Keratinocyte (primary cell): ENCODE data around the gene ANKRD42. TPM values are rescaled to one million over a fixed set of nuclear protein-coding genes. Genes with fewer than 3 reads are reported as not detected.

Experiments used
- DNase-seq: peaks from one replicate; pipeline ENCODE4 v3.0.0-alpha.2; 2011; ENCODE audit warnings: low read depth, missing footprints, low spot score
- FAIRE-seq: peaks from 2 replicates; lab custom pipeline; 2011; peaks lifted over from hg19 to GRCh38; lab: Jason Lieb, UNC
- H2AFZ ChIP-seq: 2 replicates; pipeline ENCODE4 v1.6.0; 2012; ENCODE audit warnings: low read length, control low read depth, inconsistent platforms; ENCODE audit not compliant: control insufficient read depth
- H3K27ac ChIP-seq: 2 replicates; pipeline ENCODE4 v1.5.1; 2011; ENCODE audit warnings: low read length; ENCODE audit not compliant: control insufficient read depth, insufficient read depth
- H3K27me3 ChIP-seq: 3 replicates; pipeline ENCODE4 v1.6.0; 2011; ENCODE audit warnings: low read length; ENCODE audit not compliant: control insufficient read depth, insufficient read depth; ENCODE audit errors: extremely low read depth
- H3K36me3 ChIP-seq, 2 experiments: 2 replicates in 1 of 2; 3 replicates in 1 of 2; pipeline ENCODE4 v1.5.1; 2011; ENCODE audit warnings: low read length in 2 of 2, mild to moderate bottlenecking in 1 of 2; ENCODE audit not compliant: control insufficient read depth in 2 of 2, insufficient read depth in 2 of 2; ENCODE audit errors: extremely low read depth in 1 of 2
- H3K4me1 ChIP-seq: 3 replicates; pipeline ENCODE4 v1.5.1; 2011; ENCODE audit warnings: low read length; ENCODE audit not compliant: control insufficient read depth, insufficient read depth; ENCODE audit errors: extremely low read depth
- H3K4me2 ChIP-seq: 3 replicates; pipeline ENCODE4 v1.6.0; 2011; ENCODE audit warnings: low read depth, low read length; ENCODE audit not compliant: control insufficient read depth, insufficient read depth; ENCODE audit errors: extremely low read depth
- H3K4me3 ChIP-seq, 3 experiments: fragments of 200-600 bp in 1 of 3; sonication (generic) in 1 of 3; 2 replicates in 2 of 3; 3 replicates in 1 of 3; pipeline ENCODE4 v1.5.1; 2011 to 2016; ENCODE audit warnings: low read length in 3 of 3, mild to moderate bottlenecking in 3 of 3, control low read depth in 2 of 3, inconsistent platforms in 1 of 3, low read depth in 1 of 3, mixed read lengths in 1 of 3, mixed run types in 1 of 3, moderate library complexity in 1 of 3; ENCODE audit not compliant: control insufficient read depth in 2 of 3, insufficient read depth in 2 of 3; ENCODE audit errors: extremely low read depth in 1 of 3
- H3K79me2 ChIP-seq: 2 replicates; pipeline ENCODE4 v1.6.0; 2012; ENCODE audit warnings: low read length; ENCODE audit not compliant: control insufficient read depth, insufficient read depth
- H3K9ac ChIP-seq: 3 replicates; pipeline ENCODE4 v1.6.0; 2011; ENCODE audit warnings: low read length; ENCODE audit not compliant: control insufficient read depth, insufficient read depth; ENCODE audit errors: extremely low read depth
- H3K9me1 ChIP-seq: 3 replicates; pipeline ENCODE4 v1.6.0; 2011; ENCODE audit warnings: low read length; ENCODE audit not compliant: control insufficient read depth, insufficient read depth; ENCODE audit errors: extremely low read depth
- H3K9me3 ChIP-seq: 2 replicates; pipeline ENCODE4 v1.5.1; 2012; ENCODE audit warnings: low read depth, low read length; ENCODE audit not compliant: control insufficient read depth
- H4K20me1 ChIP-seq: 3 replicates; pipeline ENCODE4 v1.6.0; 2011; ENCODE audit warnings: low read length; ENCODE audit not compliant: control insufficient read depth, insufficient read depth; ENCODE audit errors: extremely low read depth
- EZH2 ChIP-seq: IDR thresholded peaks from one replicate; pipeline ENCODE4 v1.6.1; 2012; ENCODE audit warnings: inconsistent platforms, mild to moderate bottlenecking, low read length, moderate library complexity
- dilution Hi-C: fragments of 300-500 bp; cut with MboI; formaldehyde crosslinking; loops from one replicate; pipeline ENCODE4 v1.7.0; 2020; ENCODE audit warnings: low sequenced_read_pairs; ENCODE audit not compliant: extremely low pct_ligation_motif_present
- polyA plus RNA-seq, 5 experiments: library from polyadenylated mRNA; depleted of rRNA in 3 of 5; stranded (reverse) in 3 of 5; stranded (forward) in 1 of 5; unstranded in 1 of 5; fragments of >200 nt; gene quantifications; 1 replicate in 1 of 5; 2 replicates in 3 of 5; 3 replicates in 1 of 5; pipeline versions ENCODE4 v1.2.1 to v1.2.3, GENCODE V29; 2011 to 2012; ENCODE audit warnings: missing spikeins in 2 of 5, low read depth in 1 of 5, low replicate concordance in 1 of 5
- TF ChIP-seq, protein P1 (sequence below), 3 experiments: IDR thresholded peaks in 1 of 3; conservative IDR thresholded peaks in 1 of 3; optimal IDR thresholded peaks in 1 of 3; 2 replicates in 2 of 3; 3 replicates in 1 of 3; pipeline versions ENCODE3 to v1.5.1; 2011; ENCODE audit warnings: low read length in 3 of 3, mild to moderate bottlenecking in 3 of 3, moderate library complexity in 2 of 3, control low read depth in 1 of 3, inconsistent platforms in 1 of 3; ENCODE audit not compliant: insufficient read depth in 2 of 3; ENCODE audit errors: extremely low read depth in 1 of 3

The ANKRD42 gene
- polyA plus RNA-seq, 1 donor (not counting 4 experiments of a cell fraction or from before 2014, with no cell fraction given): 11.0 TPM

- no peak overlapping the region for H3K27ac ChIP-seq
- H4K20me1 ChIP-seq: no peaks in the 10 kb centered on the region
- no peak overlapping the region for H3K4me3 ChIP-seq
- no peak for DNase-seq
- dilution Hi-C loops: no loop called here
- TF ChIP-seq, protein P1, sequence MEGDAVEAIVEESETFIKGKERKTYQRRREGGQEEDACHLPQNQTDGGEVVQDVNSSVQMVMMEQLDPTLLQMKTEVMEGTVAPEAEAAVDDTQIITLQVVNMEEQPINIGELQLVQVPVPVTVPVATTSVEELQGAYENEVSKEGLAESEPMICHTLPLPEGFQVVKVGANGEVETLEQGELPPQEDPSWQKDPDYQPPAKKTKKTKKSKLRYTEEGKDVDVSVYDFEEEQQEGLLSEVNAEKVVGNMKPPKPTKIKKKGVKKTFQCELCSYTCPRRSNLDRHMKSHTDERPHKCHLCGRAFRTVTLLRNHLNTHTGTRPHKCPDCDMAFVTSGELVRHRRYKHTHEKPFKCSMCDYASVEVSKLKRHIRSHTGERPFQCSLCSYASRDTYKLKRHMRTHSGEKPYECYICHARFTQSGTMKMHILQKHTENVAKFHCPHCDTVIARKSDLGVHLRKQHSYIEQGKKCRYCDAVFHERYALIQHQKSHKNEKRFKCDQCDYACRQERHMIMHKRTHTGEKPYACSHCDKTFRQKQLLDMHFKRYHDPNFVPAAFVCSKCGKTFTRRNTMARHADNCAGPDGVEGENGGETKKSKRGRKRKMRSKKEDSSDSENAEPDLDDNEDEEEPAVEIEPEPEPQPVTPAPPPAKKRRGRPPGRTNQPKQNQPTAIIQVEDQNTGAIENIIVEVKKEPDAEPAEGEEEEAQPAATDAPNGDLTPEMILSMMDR (optimal IDR thresholded peaks at IDR 0.05 in 1 of 3, IDR thresholded peaks at IDR 0.05 in 1 of 3, conservative IDR thresholded peaks at IDR 0.05 in 1 of 3; ENCODE audit: extremely low read depth in 1 of 3, insufficient read depth in 2 of 3, low read length in 3 of 3): no peak
- no peak for TF ChIP-seq EZH2
- no peaks in the 10 kb centered on the region for H3K27me3 ChIP-seq
- H3K9me3 ChIP-seq: no peaks in the 10 kb centered on the region
- no peak overlapping the region for H2AFZ ChIP-seq
- H3K4me1 ChIP-seq: no peaks in the 10 kb centered on the region
- no peaks in the 10 kb centered on the region for H3K9me1 ChIP-seq
- H3K79me2 ChIP-seq: no peaks in the 10 kb centered on the region
- peaks cover 5 to 11% of the 10 kb centered on the region in 2 experiments for H3K36me3 ChIP-seq
- no peak overlapping the region for H3K4me2 ChIP-seq
- no peak overlapping the region for H3K9ac ChIP-seq
- no peak for FAIRE-seq
Measured at GRCh38 chr11:83272627-83273026, 79.1 kb downstream of the ANKRD42 start.

- H4K20me1 ChIP-seq: no peaks in the 10 kb centered on the region
- H3K27ac ChIP-seq: no peak overlapping the region
- peaks cover 5% of the 10 kb centered on the region for H3K79me2 ChIP-seq
- H3K36me3 ChIP-seq: peaks cover 7 to 15% of the 10 kb centered on the region in 2 experiments
- no peak overlapping the region for H3K4me3 ChIP-seq
- no peaks in the 10 kb centered on the region for H3K9me1 ChIP-seq
- dilution Hi-C loops: no loop called here
- H3K27me3 ChIP-seq: no peaks in the 10 kb centered on the region
- FAIRE-seq (no peak), DNase-seq (no peak)
- TF ChIP-seq EZH2: no peak
- TF ChIP-seq, protein P1 (optimal IDR thresholded peaks at IDR 0.05 in 1 of 3, IDR thresholded peaks at IDR 0.05 in 1 of 3, conservative IDR thresholded peaks at IDR 0.05 in 1 of 3; ENCODE audit: extremely low read depth in 1 of 3, insufficient read depth in 2 of 3, low read length in 3 of 3): no peak
- no peaks in the 10 kb centered on the region for H3K4me1 ChIP-seq
- no peak overlapping the region for H2AFZ ChIP-seq
- H3K9me3 ChIP-seq: no peaks in the 10 kb centered on the region
- H3K9ac ChIP-seq: no peak overlapping the region
- no peak overlapping the region for H3K4me2 ChIP-seq
Measured at GRCh38 chr11:83275888-83276641, 82.6 kb downstream of the ANKRD42 start.
